Glomerular endothelial cell (primary cell): ENCODE results near the gene ELN. TPM values are rescaled to one million over a fixed set of nuclear protein-coding genes. Genes with fewer than 3 reads are reported as not detected.

Source experiments
- DNase-seq: peaks from one replicate; pipeline ENCODE4 v3.0.0-alpha.2; 2011; ENCODE audit warnings: low read depth, low spot score; ENCODE audit errors: extremely low read depth
- total RNA-seq: library from RNA; depleted of rRNA; stranded (reverse); fragments of >200 nt; gene quantifications from 2 replicates; pipeline ENCODE4 v1.2.3, GENCODE V29; 2015

The ELN gene
- total RNA-seq, 1 donor from 2014 or later = 0.35 TPM

- no peak for DNase-seq
Measured at GRCh38 chr7:74023092-74023536, 4.9 kb upstream of the ELN start.

DNA sequence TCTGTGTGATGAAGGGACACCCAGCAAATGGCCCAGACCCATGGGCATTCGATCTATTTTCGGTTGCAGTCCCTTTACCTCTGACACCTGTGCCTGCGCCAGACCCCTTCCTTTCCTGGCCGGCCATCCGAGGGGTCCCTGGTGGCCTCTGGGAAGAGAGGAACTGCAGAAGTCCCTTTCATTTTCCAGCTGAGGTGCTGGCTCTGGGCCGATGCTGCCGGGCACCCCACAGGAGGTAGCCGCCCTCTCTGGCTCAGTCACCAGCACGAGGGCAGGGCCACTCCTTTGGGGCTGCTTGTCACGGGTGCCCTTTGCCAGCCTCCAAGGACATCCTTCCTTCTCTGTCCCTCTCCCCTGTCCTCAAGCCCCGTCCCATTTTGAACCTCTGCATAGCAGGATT is 4.2 kb upstream of the ELN start:
- no peak for DNase-seq

DNA sequence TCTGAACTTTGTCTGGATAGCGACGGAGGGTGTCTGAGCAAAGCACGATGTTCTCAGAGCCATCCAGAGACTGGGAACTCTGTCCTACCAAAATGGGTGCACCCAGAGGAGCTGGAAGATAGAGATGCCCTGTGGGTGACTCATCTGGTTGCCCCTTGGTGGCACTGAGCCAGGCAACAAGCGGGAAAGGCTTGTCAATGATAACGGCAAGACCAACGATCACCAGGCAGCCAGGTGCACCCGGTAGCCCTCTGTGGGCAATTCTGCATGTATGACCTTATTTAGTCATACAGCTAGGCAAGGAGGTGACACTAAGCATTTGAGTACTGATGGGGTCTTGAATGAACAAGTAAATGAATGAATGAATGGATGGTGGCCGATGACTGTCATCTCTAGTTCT is 2.8 kb upstream of the ELN start:
- DNase-seq = no peak

DNA sequence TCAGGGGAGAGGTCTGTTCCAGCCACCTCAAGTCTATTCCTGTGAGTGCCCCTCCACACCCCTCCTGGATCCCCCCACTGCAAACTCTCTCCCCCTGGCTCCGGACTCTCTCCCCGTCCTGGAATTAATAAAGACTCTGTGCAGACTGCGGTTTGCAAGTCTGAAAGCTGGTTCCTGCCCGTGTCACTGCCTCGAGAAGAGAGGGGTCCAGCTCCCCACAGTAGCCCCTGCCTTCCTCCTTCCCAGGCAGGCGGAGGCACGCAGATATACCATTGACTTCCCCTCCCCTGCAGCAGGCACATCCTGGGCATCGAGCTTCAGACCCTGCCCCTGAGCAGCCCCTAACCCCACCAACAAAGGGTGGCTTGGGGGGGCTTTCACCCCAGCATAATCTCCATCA is 2.2 kb upstream of the ELN start:
- no peak for DNase-seq

GRCh38 chr7:74026406-74026902 is 1.5 kb upstream of the ELN start:
- DNase-seq = no peak

- no peak for DNase-seq
Measured at GRCh38 chr7:74026903-74027682, 880 bp upstream of the ELN start.

GRCh38 chr7:74028321-74028838 is 407 bp downstream of the ELN start:
- no peak for DNase-seq

DNA sequence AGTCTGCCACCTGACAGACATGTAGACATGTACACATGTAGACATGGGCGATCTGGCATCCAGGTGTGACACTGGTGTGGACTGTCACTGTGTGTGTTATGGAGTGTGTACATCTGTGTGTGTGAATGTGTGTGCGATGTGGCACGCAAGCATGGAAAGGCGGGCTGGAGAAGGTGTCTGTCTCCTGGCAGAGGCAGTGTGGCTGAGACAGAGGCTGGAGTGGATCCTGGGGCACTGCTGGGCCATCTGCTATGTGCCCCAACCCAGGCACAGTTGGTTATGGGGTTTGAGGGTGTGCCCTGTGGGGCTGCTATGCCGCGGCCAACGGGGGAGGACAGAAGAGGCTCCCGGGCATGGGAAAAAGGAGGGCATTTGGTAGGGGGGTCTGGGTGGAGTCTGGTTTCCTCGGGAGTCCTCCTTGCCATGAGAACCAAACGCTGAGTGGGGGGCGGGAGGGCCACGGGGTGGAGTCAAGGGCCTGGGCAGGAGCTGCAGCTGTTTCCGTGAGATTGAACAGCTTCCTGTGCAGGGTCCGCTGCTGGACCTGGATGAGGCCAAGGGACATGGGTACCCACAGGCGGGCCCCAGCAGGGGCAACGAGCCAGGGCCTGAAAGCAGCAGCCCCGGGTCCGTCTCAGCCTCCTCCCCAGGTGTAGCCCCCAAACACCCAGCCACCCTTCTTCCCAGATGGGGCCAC is 1.3 kb downstream of the ELN start:
- no peak for DNase-seq

DNA sequence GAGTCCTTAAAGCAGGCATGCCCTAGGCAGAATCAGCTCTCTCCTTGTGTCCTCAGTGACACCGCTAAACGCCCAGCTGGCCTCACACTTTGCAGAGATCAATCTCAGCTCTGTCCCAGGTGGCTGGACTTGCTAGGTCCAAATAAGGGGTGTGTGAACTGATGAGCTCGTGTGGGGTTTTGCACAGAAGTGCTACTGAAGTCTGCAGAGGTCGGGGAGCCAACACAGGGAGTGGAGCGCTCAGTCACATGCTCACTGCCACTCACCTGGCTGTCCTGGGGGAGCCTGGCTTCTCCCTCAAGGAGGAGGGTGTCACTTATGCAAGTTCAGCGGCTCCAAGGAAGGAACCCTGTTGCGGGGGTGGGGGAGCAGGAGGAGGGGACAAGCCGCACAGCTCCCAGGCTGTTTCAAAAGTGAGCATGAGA is 2.0 kb downstream of the ELN start:
- DNase-seq = no peak

- no peak for DNase-seq
Measured at GRCh38 chr7:74030861-74031260, 2.9 kb downstream of the ELN start.

- no peak for DNase-seq
Measured at GRCh38 chr7:74031403-74032190, 3.6 kb downstream of the ELN start.

DNA sequence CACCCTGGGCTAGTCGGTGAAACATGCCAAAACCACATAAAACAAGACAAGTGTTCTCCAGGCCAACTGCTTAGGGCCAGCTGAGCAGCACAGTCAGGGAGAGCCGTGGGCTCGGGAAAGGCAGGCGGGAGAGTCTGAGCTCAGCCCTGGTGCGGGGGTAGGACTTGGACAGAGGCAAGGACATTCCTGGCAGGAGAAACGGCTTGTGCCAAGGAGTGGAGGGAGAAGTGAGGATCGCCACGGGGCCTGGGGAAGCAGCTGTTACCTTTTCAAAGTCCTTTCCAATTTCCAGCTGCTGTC is 4.2 kb downstream of the ELN start:
- DNase-seq = no peak

- no peak for DNase-seq
Measured at GRCh38 chr7:74032624-74033371, 4.8 kb downstream of the ELN start.

DNA sequence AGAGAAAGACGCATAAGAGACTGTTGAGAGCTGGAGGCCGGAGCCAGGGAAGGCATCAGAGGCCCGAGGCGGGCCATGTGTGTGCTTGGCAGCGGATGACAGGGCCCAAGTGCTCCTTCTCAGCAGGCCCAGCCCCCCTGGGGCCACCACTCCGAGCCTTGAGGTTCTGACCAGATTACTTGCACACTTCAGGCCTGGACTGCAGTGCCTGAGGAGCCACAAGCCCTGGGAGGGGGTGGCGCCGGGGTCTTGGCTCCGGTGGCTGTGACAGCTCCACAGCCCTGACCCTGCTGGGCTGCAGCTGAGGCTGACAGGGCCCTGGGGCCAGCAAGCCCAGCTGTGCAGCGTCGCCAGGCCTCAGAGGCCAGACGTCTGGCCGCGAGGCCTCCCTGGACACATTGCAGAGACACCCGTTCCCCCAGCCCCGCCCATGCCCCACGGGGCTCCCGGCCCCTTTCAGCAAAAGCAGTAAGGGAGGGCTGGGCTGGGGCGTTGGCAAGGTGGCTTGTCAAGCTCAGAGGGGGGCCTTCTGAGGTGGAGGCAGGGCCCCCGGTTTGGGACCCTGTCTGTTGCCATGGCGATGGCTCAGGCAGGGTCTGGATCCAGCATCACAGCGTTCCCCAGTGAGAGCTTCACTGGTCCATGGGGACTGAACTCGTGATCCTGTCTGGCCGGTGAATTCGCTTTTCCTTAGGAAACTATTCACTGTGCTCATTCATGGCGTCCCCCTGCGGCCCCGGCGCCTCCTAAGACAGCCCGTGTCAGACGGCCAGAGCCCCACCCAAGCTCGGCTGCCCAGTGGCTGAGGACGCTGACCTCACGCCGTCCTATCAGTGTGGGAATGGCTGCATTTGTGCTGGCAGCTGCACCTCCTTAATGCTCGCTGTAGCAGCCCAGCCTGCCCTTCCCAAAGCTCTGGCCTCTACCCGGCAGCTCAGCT is 5.7 kb downstream of the ELN start:
- DNase-seq = no peak

- no peak for DNase-seq
Measured at GRCh38 chr7:74037609-74038008, 9.6 kb downstream of the ELN start.

GRCh38 chr7:74038194-74038961 is 10.4 kb downstream of the ELN start:
- no peak for DNase-seq

- DNase-seq = no peak
Measured at GRCh38 chr7:74039337-74039736, 11.4 kb downstream of the ELN start.

- no peak for DNase-seq
Measured at GRCh38 chr7:74040101-74040790, 12.3 kb downstream of the ELN start.
